ENCODE results near the gene SPDL1.

The SPDL1 gene

DNA sequence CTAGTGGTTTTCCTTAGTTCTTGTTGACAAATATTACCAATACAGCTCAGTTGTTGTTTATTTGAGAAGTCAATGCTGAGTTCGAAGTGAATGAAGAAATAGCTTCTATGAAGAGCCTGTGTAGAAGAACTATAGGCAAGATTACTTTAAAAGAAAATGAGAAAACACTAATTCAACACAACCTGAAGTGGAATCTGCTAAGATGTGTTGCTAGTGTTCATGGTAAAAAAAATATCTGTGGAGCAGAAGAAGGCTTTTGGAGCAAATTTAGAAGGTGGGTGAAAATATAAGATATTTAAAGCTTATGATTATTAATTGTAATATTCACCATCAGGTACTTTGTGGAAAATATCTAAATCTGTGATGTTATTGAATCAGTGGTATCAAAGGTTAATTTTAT, 51.0 kb downstream of the SPDL1 start:
- TF ChIP-seq FOXP2 (optimal IDR thresholded peaks at IDR 0.05; ENCODE audit: borderline replicate concordance, extremely low read depth, extremely low read length, insufficient read depth) (no peak), SIN3A (IDR thresholded peaks at IDR 0.05; ENCODE audit: borderline replicate concordance, insufficient read depth, low read length) (no peak), POLR2AphosphoS5 (IDR thresholded peaks at IDR 0.05; ENCODE audit: low read depth, low read length) (no peak), TAF1 (IDR thresholded peaks at IDR 0.05; ENCODE audit: borderline replicate concordance, insufficient read depth, low read length) (no peak)
- TF ChIP-seq, protein P1, sequence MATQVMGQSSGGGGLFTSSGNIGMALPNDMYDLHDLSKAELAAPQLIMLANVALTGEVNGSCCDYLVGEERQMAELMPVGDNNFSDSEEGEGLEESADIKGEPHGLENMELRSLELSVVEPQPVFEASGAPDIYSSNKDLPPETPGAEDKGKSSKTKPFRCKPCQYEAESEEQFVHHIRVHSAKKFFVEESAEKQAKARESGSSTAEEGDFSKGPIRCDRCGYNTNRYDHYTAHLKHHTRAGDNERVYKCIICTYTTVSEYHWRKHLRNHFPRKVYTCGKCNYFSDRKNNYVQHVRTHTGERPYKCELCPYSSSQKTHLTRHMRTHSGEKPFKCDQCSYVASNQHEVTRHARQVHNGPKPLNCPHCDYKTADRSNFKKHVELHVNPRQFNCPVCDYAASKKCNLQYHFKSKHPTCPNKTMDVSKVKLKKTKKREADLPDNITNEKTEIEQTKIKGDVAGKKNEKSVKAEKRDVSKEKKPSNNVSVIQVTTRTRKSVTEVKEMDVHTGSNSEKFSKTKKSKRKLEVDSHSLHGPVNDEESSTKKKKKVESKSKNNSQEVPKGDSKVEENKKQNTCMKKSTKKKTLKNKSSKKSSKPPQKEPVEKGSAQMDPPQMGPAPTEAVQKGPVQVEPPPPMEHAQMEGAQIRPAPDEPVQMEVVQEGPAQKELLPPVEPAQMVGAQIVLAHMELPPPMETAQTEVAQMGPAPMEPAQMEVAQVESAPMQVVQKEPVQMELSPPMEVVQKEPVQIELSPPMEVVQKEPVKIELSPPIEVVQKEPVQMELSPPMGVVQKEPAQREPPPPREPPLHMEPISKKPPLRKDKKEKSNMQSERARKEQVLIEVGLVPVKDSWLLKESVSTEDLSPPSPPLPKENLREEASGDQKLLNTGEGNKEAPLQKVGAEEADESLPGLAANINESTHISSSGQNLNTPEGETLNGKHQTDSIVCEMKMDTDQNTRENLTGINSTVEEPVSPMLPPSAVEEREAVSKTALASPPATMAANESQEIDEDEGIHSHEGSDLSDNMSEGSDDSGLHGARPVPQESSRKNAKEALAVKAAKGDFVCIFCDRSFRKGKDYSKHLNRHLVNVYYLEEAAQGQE (IDR thresholded peaks at IDR 0.05; ENCODE audit: insufficient read depth in 1 of 2, low read depth in 2 of 2, low read length in 2 of 2), result no peak

DNA sequence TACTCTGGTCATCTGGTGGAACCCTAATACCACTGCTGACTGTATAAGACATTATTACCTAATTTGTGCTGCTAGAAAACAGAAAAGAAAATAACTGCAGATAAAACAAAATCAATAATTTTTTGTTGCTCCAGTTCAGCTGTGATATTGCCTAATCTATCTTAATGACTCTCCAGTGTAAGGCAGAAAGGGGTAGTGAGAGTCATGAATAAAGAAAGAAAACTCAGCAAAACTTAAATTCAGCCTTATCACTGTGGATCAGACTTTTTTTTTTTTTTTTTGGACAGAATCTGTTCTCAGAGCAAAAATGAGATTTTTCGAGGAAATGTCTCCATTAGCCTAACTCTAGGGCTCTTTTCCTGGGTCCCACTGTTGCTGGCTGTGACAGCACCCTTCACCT, 52.4 kb downstream of the SPDL1 start:
- TF ChIP-seq POLR2AphosphoS5 (IDR thresholded peaks at IDR 0.05; ENCODE audit: low read depth, low read length), result no peak
- TF ChIP-seq, protein P1 (IDR thresholded peaks at IDR 0.05; ENCODE audit: insufficient read depth in 1 of 2, low read depth in 2 of 2, low read length in 2 of 2), result no peak
- no peak for TF ChIP-seq TAF1 (IDR thresholded peaks at IDR 0.05; ENCODE audit: borderline replicate concordance, insufficient read depth, low read length)
- TF ChIP-seq SIN3A (IDR thresholded peaks at IDR 0.05; ENCODE audit: borderline replicate concordance, insufficient read depth, low read length), result no peak
- TF ChIP-seq FOXP2 (optimal IDR thresholded peaks at IDR 0.05; ENCODE audit: borderline replicate concordance, extremely low read depth, extremely low read length, insufficient read depth), result no peak

DNA sequence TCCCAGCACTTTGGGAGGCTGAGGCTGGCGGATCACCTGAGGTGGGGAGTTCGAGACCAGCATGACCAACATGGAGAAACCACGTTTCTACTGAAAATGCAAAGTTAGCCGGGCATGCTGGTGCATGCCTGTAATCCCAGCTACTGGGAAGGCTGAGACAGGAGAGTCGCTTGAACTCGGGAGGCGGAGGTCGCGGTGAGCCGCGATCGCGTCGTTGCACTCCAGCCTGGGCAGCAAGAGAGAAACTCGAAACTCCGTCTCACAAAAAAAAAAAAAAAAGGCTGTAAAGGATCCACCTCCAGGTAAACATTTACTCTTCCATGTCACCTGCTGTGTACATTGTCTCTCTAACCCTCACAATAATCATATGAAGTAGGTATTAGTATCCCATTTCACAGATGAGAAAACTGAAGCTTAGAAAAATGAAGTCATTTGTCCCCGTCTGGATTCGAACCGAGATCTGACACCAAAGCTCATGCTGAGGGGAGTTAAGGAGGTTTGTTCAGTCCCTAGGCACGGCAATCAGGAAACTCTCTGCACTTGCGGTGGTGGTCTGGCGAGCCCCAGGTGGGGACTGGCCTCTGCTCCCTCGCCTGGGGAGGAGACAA, 53.0 kb downstream of the SPDL1 start:
- no peak for TF ChIP-seq TAF1 (IDR thresholded peaks at IDR 0.05; ENCODE audit: borderline replicate concordance, insufficient read depth, low read length)
- no peak for TF ChIP-seq POLR2AphosphoS5 (IDR thresholded peaks at IDR 0.05; ENCODE audit: low read depth, low read length)
- TF ChIP-seq FOXP2 (optimal IDR thresholded peaks at IDR 0.05; ENCODE audit: borderline replicate concordance, extremely low read depth, extremely low read length, insufficient read depth), result no peak
- no peak for TF ChIP-seq SIN3A (IDR thresholded peaks at IDR 0.05; ENCODE audit: borderline replicate concordance, insufficient read depth, low read length)
- TF ChIP-seq, protein P1 (IDR thresholded peaks at IDR 0.05; ENCODE audit: insufficient read depth in 1 of 2, low read depth in 2 of 2, low read length in 2 of 2), result no peak

DNA sequence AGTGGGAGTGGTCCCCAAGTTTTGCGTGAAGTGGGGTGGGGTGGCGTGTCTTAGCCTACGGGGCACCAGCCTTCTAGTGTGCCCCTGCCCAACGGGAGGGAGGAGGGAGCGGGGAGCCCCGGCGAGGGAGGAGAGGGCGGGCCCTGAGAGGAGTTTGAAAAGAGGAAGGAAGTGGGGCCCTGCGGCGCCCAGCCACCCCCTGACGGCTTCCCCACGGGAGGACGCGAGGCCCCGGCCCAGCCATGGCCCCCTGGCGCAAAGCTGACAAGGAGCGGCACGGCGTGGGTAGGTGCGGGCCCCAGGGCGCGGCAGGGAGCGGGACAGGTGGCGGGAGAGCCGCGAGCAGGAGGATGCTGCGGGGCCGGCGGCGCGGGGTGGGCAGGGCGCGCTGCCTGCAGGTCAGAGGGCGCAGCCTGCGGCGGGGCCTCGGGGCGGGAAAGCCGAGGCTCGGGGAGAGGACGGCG, 53.5 kb downstream of the SPDL1 start, which contains the start of gene DOCK2:
TSS of gene DOCK2 (plus strand) at position 191 of the 464 bp plus-strand sequence. CDS start at position 243, 52 bp downstream.
- no peak for TF ChIP-seq SIN3A (IDR thresholded peaks at IDR 0.05; ENCODE audit: borderline replicate concordance, insufficient read depth, low read length)
- TF ChIP-seq POLR2AphosphoS5 (IDR thresholded peaks at IDR 0.05; ENCODE audit: low read depth, low read length), result no peak
- no peak for TF ChIP-seq FOXP2 (optimal IDR thresholded peaks at IDR 0.05; ENCODE audit: borderline replicate concordance, extremely low read depth, extremely low read length, insufficient read depth)
- no peak for TF ChIP-seq TAF1 (IDR thresholded peaks at IDR 0.05; ENCODE audit: borderline replicate concordance, insufficient read depth, low read length)
- TF ChIP-seq, protein P1 (IDR thresholded peaks at IDR 0.05; ENCODE audit: insufficient read depth in 1 of 2, low read depth in 2 of 2, low read length in 2 of 2), result no peak
